ENCODE results near the gene TBX3.

TBX3 gene

GRCh38 chr12:114695305-114695592, 11.3 kb upstream of the TBX3 start:
- no peak for DNase-seq

DNA sequence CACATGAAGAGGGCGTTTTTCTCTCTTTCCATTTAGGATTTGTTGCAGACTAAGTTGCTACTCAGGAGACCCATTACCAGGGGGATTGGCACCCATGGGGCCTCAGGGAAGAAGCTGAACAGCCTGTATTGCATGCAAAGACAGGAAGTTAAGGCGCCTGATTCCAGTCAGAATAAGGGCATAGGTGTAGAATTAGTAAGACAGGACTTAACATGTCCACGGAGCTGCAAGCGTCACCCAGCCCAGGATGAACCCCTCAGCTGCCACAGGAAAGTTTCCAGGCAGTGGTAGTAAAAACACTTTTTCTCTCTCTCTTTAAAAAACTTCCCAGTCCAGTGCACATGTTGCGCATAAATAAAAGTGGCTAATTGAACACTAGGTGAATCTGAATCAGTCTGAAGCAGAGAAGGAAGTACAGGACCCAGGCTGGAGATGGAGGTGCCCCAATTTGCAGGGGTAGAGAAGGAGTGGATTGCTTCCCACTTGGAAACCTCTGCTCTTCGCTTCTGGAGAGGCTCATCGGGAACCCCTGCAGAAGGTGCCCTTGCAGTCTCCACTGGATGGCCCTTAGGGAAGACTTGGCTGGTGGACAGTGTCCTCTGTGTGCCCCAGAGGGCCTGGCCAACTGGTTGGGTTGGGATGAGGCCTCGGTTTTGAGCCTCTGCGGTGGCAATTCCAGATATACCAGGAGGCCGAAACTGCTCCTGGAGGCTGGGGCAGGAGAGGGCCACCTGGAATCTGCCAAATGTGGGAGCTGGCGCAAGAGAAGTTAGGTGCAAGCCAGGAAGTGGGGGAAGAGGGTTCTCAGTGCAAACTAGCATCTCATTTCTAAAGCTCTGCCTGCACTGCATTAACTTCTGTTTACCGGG, 10.7 kb upstream of the TBX3 start:
- no peak for DNase-seq

- DNase-seq = no peak
Observed at GRCh38 chr12:114693532-114693931, 9.6 kb upstream of the TBX3 start.

GRCh38 chr12:114693059-114693531, 9.1 kb upstream of the TBX3 start:
- no peak for DNase-seq

DNA sequence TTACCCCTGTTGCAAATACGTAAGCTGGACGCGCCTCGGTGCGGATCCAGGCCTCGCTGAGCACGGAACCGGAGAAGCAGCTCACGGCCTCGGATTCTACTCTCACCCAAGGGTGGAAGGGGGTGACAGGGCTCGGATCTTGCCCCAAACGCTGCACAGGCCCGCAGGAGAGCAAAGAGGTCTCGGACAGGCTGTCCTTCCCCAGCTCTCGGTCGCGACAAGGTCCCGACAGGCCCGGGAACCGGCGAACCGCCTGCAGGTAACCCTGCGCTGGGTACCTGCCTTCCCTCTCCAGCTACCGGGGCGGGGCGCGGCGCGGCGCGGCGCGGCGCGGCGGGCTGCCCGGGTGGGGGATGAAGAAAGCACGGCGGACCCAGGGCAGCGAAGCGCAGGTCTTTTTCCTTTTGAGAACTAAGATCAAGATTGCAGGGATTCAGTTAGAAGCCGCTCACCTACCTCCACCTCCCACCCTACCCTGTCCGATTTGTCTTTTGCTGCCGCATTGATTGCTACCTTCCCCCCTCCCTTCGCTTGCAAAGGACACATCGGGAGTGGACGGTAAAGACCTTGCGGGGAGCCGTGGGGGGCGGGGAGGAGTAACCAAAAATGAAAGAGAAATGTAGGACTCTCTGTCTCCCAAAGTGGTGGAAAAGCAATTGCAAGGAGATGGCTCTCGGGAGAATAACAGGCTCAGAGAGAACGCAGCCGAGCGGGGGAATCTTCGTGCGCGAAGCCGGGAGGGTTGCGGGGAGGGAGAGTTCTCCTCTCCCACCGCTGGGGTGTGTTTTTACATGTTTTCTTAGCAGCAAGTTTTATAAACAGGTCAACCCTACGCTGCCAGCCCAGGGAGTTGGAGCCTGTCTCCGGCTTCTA, 8.4 kb upstream of the TBX3 start:
- DNase-seq = no peak

DNA sequence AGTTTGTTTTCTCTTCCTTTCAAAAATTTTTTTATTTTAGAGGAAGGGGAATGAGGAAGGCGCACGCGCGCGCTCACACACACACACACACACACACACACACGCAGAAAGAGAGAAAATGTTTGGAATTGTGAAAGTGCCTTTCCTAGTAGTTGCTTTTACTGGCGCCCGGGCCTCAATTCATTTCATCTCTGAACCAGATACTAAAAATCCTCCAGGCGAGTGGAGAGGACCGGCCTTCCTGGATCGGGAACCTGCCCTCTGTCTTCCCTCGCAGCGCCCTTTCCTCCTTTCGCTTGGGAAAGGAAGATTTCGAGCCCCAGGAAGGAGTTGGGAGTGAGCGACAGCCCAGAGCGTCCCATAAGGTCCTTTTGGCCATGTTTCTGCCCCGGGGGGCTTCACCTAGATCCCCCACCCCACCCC, 7.8 kb upstream of the TBX3 start:
- DNase-seq = no peak

DNA sequence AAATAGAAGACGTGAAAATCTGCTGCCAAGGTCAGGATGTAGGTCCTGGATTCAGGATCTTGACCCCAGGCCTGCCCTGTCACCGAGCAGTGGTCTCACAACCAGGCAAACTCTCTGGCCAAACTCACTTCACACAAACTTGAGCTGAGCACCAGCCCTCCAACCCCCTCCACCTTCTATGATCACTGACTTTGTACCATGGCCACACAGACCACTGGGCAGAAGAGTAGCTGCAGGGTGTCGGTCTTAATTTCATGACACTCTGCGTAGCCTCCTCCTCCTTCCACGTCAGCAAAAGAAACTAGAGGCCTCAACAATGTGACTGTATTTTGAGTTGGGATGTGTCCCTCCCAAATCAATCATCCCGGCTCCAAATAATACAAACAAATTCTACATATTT, 7.2 kb upstream of the TBX3 start:
- no peak for DNase-seq

- DNase-seq = no peak
Observed at GRCh38 chr12:114690267-114691135, 6.5 kb upstream of the TBX3 start.

DNA sequence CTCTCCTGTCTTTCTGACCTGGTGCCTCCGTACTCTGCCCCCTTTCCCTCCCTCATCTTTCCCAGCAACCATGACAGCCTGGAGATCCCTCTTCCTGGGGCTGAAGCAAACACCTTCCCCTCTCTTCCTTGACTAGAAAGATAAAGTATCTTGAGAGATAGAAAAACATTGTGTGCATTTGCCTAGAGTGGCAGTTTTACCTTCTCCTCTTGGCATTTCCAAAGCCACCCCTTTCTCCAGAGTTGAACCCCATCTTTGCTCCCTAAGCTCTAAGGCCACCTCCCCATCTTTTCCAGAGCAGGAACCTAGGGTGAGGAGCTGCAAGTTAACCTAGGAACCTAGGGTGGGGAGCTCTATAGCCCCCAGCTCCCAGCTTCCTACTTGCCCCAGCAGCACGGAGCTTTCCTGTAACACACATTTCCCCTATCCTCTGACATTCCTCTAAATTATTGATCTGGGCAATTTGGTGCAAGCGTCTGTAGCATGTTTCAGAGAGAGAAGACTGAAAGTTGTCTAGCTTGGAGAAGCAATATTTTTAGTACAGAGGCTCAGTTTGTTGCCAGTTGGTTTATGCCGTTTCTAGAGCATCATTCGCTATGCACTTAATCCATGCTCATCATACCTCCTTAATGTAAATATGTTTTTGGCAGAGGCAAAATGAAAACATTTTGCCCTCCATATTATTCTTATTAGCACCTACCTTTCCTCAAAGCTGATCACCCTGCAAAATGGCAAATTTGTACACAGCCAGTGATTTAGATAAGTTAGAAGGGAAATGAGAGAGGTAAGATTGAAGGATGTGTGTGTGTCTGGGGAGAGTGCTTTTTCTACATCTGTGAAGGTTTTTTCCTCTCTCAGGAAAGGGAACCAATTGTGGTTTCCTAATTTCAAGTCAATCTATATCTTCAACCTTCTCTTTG, 5.4 kb upstream of the TBX3 start:
- DNase-seq = no peak

- DNase-seq = no peak
Observed at GRCh38 chr12:114688256-114688845, 4.4 kb upstream of the TBX3 start.

DNA sequence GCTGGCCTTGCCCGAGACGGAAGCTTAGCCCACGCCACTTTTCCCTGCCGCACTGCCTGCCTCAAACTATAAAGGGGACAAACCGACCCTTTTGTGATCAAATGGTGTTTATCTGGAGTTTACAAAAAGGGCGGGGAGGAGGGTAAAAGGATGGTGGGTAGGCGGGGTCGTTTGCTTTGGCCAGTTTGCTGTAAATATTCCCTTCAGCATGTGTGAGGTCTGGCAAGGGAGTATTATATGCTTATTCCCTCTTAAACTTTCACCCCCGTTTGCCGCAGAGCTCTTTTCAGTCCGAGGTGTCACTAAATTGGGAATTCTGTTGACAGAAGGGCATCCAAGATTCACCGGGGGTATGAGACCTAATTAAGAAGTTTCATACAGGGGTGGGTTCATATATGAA, 3.8 kb upstream of the TBX3 start:
- DNase-seq = no peak

GRCh38 chr12:114686773-114687500, 3.0 kb upstream of the TBX3 start:
- no peak for DNase-seq

DNA sequence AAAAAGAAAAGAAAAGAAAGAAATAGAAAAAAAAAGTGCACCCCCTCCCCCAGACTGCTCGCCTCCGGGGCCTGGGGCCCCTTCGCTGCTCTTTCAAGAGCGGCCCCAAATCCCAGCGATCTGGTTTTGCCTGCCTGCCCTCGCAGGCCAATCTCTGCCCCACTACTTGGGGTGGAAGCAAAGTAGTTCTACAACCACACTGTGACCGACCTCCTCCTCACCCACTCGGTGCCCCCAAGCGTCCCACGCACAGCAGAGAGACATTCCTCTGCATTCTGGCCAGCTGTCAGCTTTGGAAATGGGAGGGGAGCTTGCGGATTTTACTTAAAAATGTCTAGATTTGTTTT, 2.4 kb upstream of the TBX3 start:
- DNase-seq = no peak

GRCh38 chr12:114685869-114686268, 1.9 kb upstream of the TBX3 start:
- DNase-seq = no peak

DNA sequence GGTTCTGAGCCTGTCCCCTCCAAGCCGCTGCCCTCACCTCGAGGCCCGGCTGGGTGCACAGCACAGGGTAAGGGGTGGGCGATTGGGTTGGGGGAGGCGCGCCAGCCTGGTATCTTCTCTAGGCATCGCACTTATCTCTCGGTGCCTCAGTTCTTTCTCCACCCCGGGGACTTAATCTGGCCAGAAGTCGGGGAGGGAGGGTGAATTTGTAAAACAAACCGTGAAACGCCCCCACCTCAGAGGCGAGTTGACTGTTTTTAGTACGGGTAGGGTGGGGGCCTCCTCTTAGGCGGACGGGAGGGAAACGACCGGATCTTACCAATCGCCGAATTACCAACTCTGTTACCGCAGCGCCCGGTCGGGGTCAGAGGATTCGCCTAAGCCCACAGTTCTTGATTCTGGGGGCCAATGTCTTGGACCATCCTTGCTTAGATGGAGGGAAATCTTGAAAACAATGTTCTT, 1.4 kb upstream of the TBX3 start:
- no peak for DNase-seq

GRCh38 chr12:114684870-114685273, 897 bp upstream of the TBX3 start:
- no peak for DNase-seq

DNA sequence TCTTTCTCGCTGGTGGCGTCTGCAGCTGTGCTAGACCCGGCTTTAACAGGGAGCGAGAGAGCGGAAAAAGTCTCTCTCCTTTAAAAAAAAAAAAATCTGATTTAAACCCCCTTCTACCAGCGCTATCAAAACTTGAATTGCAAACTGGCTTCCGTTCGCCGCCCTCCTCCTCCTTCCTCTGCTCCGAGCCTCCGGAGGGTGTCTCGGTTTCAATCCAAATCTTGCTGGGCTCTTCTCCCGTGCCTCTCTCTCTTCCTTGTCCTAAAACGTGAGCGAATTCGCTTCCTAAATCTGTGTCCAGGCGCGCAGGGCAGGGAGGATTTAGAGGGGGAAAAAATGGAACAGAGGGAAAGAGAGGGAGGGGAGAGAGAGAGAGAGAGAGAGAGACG, 272 bp downstream of the TBX3 start:
- no peak for DNase-seq

DNA sequence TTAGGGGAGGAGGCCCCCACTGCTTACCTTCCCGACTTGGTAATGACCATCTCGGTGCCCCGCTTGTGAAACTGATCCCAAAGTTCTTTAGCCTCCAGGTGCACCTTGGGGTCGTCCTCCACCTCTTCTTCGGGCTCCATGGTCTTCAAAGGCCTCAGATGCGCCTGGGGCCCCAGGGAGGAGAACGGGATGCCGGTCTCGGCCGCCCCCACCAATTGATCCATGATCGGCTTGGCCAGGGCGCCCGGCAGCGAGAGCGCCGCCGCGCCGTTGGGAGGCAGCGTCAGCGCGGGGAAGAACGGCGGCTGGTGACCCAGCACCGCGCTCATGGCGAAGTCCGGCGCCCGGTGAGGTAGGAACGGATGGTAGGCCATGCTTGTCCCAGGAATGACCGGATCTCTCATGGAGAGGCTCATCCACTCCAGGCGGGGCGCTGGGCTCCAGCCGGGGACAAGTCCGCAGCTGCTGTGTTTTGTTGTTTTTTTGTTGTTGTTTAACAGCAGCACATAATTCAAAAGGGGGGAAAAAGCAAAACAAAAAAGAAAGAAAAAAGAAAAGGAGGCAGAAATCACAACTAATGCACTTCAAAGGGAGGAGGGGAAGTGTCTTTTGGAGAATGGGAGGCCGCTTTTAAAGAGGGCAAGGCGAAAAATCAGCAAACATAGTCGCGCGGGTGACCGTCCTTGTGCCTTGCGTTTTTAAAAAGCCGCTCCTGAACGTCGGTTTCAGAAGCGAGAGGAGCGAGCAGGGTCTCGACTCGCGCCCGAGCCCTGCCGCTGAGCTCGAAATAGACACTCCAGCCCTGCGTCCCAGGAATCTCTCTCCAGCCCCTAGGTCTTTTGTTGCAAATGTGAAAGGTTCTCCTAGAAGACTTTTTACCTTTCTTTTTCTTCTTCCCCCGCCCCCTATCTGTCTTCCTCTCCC, 928 bp downstream of the TBX3 start:
- no peak for DNase-seq

GRCh38 chr12:114682106-114682784, 1.7 kb downstream of the TBX3 start:
- no peak for DNase-seq

Data from NCI-H1694 treated with DMSO at 0.1 percent for 48 hours (cell line).